Endodermal cell (in vitro differentiated cells): ENCODE data around the gene TF. TPM values are rescaled to one million over a fixed set of nuclear protein-coding genes. Genes with fewer than 3 reads are reported as not detected.

Source experiments
- DNase-seq: peaks from one replicate; pipeline ENCODE4 v3.0.0-alpha.2; 2017
- H3K27ac ChIP-seq: 2 replicates; pipeline ENCODE4 v1.5.1; 2013; ENCODE audit warnings: mild to moderate bottlenecking, low read depth, low read length, moderate library complexity
- H3K27me3 ChIP-seq: 2 replicates; pipeline ENCODE4 v1.6.1; 2013; ENCODE audit warnings: mild to moderate bottlenecking, low read length, moderate library complexity; ENCODE audit not compliant: insufficient read depth, control insufficient read depth, poor library complexity, severe bottlenecking
- H3K36me3 ChIP-seq: 2 replicates; pipeline ENCODE4 v1.7.0; 2013; ENCODE audit warnings: mild to moderate bottlenecking, low read length, moderate library complexity; ENCODE audit not compliant: control insufficient read depth, insufficient read depth
- H3K4me1 ChIP-seq: one replicate; pipeline ENCODE4 v1.7.0; 2013; ENCODE audit warnings: low read length; ENCODE audit not compliant: control insufficient read depth, insufficient read depth
- H3K4me3 ChIP-seq: 2 replicates; pipeline ENCODE4 v1.5.1; 2013; ENCODE audit warnings: mild to moderate bottlenecking, low read length, moderate library complexity
- H3K9ac ChIP-seq: 2 replicates; pipeline ENCODE4 v1.6.1; 2013; ENCODE audit warnings: mild to moderate bottlenecking, low read length, moderate library complexity; ENCODE audit not compliant: poor library complexity, severe bottlenecking; ENCODE audit errors: extremely low read depth
- H3K9me3 ChIP-seq: 2 replicates; pipeline ENCODE4 v1.6.1; 2013; ENCODE audit warnings: mild to moderate bottlenecking, low read length, moderate library complexity; ENCODE audit not compliant: control insufficient read depth
- H3K27ac Mint-ChIP-seq: 2 replicates; pipeline ENCODE4 v1.8.0; 2020; ENCODE audit warnings: mixed read lengths
- H3K27me3 Mint-ChIP-seq: 2 replicates; pipeline ENCODE4 v1.8.0; 2021; ENCODE audit warnings: mild to moderate bottlenecking, mixed read lengths; ENCODE audit not compliant: insufficient read depth
- H3K36me3 Mint-ChIP-seq: 2 replicates; pipeline ENCODE4 v1.8.0; 2020; ENCODE audit warnings: low read depth, mixed read lengths
- H3K4me1 Mint-ChIP-seq: 2 replicates; pipeline ENCODE4 v1.8.0; 2020; ENCODE audit warnings: mixed read lengths
- H3K4me3 Mint-ChIP-seq: 2 replicates; pipeline ENCODE4 v1.8.0; 2020; ENCODE audit warnings: mild to moderate bottlenecking, moderate library complexity, mixed read lengths
- H3K9me3 Mint-ChIP-seq: 2 replicates; pipeline ENCODE4 v1.8.0; 2020; ENCODE audit warnings: mild to moderate bottlenecking, mixed read lengths
- CTCF ChIP-seq: fragments of 200-600 bp; sonication (generic); conservative IDR thresholded peaks from 2 replicates; pipeline ENCODE4 v1.5.0; 2021; ENCODE audit warnings: antibody characterized with exemption, mild to moderate bottlenecking
- WGBS, 2 experiments: methylation state at CpG; one replicate each; pipeline versions ENCODE4 v1.1.5 to v1.1.7; 2013; ENCODE audit warnings: missing lambda C conversion rate in 2 of 2, mixed read lengths in 1 of 2; ENCODE audit not compliant: insufficient coverage in 1 of 2, insufficient read length in 1 of 2; 5-methylcytosine and 5-hydroxymethylcytosine counted together
- total RNA-seq, 2 donors: library from RNA; stranded (reverse); fragmentation: NEBNext Ultra II Directional in 1 of 2; extraction: Animal tissue kit (Norgen Biotek cat#: 25700) in 1 of 2; gene quantifications; 2 replicates in 1 of 2; 3 replicates in 1 of 2; pipeline ENCODE4 v1.2.1, GENCODE V29; 2021

Gene TF
- total RNA-seq, 2 donors from 2014 or later: 0.40 to 3.0 TPM

- H3K4me3 Mint-ChIP-seq: no peak overlapping the region
Observed at GRCh38 chr3:133747373-133747772, 1.2 kb downstream of the TF start.

GRCh38 chr3:133747907-133748639 lies 1.9 kb downstream of the TF start:
- Histone ChIP-seq H3K4me3 (no peak overlapping the region), H3K27ac (no peak overlapping the region), H3K9ac (no peak overlapping the region), H3K9me3 (no peaks in the 10 kb centered on the region), H3K36me3 (no peaks in the 10 kb centered on the region), H3K27me3 (peaks cover 56% of the 10 kb centered on the region), H3K4me1 (no peaks in the 10 kb centered on the region)
- TF ChIP-seq CTCF: no peak
- WGBS, 2 experiments: 91 to 94% methylated on average over 7 to 12 of the region's 12 CpGs
- H3K36me3 Mint-ChIP-seq: no peaks in the 10 kb centered on the region
- H3K4me1 Mint-ChIP-seq: no peaks in the 10 kb centered on the region
- peaks cover 3% of the 10 kb centered on the region for H3K27me3 Mint-ChIP-seq
- no peak overlapping the region for H3K4me3 Mint-ChIP-seq
- no peaks in the 10 kb centered on the region for H3K9me3 Mint-ChIP-seq
- no peak for DNase-seq
- no peak overlapping the region for H3K27ac Mint-ChIP-seq

More at GRCh38 chr3:133747373-133747772, 1.2 kb downstream of the TF start:
- Mint-ChIP-seq H3K27ac (no peak overlapping the region), H3K36me3 (no peaks in the 10 kb centered on the region), H3K4me1 (peaks cover 3% of the 10 kb centered on the region), H3K9me3 (no peaks in the 10 kb centered on the region), H3K27me3 (peaks cover 3% of the 10 kb centered on the region)
- H3K9ac ChIP-seq: no peak overlapping the region
- H3K27me3 ChIP-seq: peaks cover 62% of the 10 kb centered on the region
- H3K4me1 ChIP-seq: no peaks in the 10 kb centered on the region
- no peak overlapping the region for H3K27ac ChIP-seq
- no peaks in the 10 kb centered on the region for H3K36me3 ChIP-seq
- no peaks in the 10 kb centered on the region for H3K9me3 ChIP-seq
- DNase-seq: no peak
- WGBS, 2 experiments: 93% methylated on average over 1 of the region's 1 CpG; no CpG with 5 or more reads in 1 of the 2 experiments
- TF ChIP-seq CTCF: no peak
- H3K4me3 ChIP-seq: no peak overlapping the region

GRCh38 chr3:133749427-133750258 lies 3.5 kb downstream of the TF start:
- Mint-ChIP-seq H3K27me3 (peaks cover 3% of the 10 kb centered on the region), H3K4me1 (no peaks in the 10 kb centered on the region), H3K27ac (no peak overlapping the region), H3K4me3 (no peak overlapping the region), H3K36me3 (no peaks in the 10 kb centered on the region), H3K9me3 (no peaks in the 10 kb centered on the region)
- no peak for TF ChIP-seq CTCF
- Histone ChIP-seq H3K9ac (no peak overlapping the region), H3K4me1 (no peaks in the 10 kb centered on the region), H3K9me3 (no peaks in the 10 kb centered on the region), H3K27ac (no peak overlapping the region), H3K27me3 (peaks cover 40% of the 10 kb centered on the region), H3K36me3 (no peaks in the 10 kb centered on the region), H3K4me3 (no peak overlapping the region)
- WGBS, 2 experiments: 90 to 96% methylated on average over 4 to 6 of the region's 6 CpGs
- DNase-seq: no peak
